NT2/D1 (cell line): ENCODE results near the gene KISS1.

Source experiments
- SUZ12 ChIP-seq: IDR thresholded peaks from 2 replicates; pipeline ENCODE4 v1.6.1; 2011; ENCODE audit not compliant: insufficient read length, insufficient read depth; ENCODE audit errors: extremely low read depth
- YY1 ChIP-seq: IDR thresholded peaks from 2 replicates; pipeline ENCODE4 v1.6.1; 2011; ENCODE audit not compliant: insufficient read length, insufficient read depth

GRCh38 chr1:204147406-204148383, 48.6 kb downstream of the KISS1 start:
- TF ChIP-seq SUZ12 (no peak), YY1 (no peak)
